ENCODE results near the gene DAAM2.

DAAM2 gene

DNA sequence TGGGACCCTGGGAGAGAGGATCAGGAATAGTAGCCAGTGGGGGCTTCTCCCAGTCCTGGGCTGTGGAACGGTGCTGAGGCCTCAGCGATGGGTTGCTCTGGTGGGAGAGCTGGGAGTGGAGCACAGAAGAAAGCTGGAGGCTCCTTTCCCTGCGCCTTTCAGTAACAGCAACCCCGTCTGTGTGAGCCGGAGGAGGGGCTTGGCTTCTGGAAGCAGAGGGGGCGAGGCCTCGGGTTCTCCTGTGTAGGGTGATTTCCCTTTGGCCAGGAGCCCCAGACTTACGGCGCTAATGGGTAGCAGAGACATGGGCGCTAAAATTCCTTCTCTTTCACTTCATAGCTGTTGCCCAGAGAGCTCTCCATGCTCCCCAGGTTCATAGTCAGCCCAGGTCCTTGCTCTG lies 55.0 kb downstream of the DAAM2 start:
- no peak for DNase-seq (ENCODE audit: low read depth in 3 of 3)

DNA sequence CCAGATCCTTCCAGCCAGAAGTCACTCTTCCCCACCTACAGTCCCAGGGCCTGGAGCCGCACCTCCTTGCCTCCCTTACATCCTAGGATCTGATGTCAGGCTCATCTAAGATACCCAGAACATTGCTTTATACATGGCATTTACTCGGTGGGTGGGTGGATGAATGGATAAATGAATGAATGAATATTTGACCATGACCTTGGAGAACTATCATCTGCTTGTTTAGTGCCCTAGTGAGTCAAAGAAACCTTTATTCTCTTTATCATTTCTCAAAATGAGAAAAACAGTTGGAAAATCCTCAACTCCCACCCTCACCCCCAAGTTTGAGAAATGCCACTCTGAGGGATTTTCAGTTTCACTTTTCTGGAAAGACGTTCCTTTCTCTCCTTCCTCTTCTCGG lies 56.0 kb downstream of the DAAM2 start:
- no peak for DNase-seq (ENCODE audit: low read depth in 3 of 3)

DNA sequence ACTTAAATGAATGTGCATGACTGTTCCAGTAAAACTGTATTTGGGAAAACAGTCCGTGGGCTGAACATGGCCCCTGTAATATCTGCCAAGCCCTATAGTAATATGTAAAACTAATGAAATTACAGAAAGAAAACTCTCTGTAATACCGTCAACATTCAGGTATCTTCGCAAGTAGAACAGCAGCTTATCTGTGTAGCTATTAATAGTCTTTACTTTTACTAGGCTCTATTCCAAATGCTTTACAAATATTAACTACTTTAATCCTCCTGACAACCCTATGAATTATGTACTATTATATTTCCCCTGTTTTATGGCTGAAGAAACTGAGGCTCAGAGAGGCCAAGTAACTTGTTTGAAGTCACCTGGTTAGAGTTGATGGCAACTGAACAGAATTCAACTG lies 57.1 kb downstream of the DAAM2 start:
- DNase-seq (ENCODE audit: low read depth in 3 of 3) = no peak

DNA sequence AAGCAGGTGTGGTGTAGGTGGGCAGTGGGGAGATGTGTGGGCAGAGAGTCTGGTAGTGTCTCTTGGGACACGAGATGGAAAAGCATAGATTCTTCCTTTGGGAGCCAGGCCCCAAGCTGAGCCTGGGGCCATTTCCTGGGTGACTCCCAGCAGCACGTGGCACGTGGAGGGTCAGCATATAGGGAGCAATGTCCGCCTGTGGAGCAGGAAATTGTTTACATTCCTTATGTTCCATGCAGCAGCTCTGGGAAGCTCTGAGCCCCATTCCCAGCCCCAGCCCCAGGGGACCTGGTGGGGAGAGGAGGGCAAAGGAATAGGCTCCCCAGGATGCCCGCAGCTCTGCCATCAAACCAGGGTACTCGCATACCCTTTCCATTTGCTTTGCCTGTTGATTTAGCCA lies 57.6 kb downstream of the DAAM2 start:
- no peak for DNase-seq (ENCODE audit: low read depth in 3 of 3)

DNA sequence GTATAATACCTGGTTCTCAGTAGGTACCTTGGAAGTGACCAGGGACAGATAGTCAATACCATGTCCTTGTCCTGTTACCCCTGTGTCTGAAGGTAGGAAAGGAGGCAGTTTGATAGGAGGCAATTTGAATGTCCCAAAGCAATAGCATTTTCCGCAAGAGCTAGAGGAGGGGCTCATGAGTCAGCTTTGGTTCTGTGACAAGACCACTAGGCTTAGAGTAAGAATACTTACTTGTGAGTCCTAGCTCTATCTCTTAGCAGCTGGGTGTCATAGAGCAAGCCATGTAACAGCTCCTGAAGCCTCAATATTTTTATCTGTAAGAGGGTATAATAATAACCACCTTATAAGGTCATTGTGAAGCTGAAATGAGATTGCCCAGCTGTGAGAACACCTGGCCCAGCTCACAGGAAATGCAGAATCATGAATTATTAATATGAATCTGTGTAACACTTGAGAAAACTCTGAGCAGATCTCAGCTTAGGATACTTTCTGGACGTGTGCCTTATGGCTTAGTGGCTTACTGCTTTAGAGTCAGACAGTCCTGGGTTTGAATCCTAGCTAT lies 58.6 kb downstream of the DAAM2 start:
- no peak for DNase-seq (ENCODE audit: low read depth in 3 of 3)

DNA sequence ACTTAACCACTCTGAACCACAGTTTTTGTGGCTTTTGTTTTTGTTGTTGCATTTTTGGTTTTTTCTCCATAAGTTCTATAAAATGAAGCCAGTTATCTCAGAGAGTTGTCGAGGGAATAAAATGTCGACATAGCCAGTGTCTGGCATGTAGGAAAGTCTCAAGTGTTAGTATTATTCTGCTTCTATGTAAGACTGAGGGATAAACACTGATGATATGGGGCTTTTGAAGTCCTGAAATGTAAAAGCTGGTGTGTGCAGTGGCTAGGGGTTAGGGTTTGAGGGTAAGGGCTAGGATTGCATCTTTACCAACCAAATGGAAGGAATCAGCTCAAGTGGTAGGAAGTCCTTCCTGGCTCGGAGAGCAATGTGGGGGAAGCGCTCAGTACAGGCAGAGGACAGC lies 59.2 kb downstream of the DAAM2 start:
- DNase-seq (ENCODE audit: low read depth in 3 of 3) = no peak

DNA sequence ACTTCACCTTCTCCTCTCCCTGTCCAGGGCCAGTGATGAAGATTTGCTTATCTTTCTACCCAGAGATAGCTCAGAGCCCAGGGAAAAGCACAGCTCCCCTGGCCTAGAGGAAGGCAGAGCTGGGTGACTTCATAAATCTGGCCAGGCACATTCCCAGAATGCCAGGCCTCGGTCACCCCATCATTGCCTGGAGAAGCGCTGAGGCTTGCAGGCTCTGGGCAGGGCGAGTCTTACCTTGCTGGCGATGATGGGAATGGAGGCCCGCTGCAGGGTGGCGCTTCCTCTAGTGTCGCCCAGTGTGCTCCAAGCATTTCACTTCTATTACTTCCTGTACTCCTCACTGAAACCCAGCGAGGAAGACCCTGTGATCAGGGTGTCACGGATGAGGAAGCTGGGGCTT lies 60.1 kb downstream of the DAAM2 start:
- no peak for DNase-seq (ENCODE audit: low read depth in 3 of 3)

DNA sequence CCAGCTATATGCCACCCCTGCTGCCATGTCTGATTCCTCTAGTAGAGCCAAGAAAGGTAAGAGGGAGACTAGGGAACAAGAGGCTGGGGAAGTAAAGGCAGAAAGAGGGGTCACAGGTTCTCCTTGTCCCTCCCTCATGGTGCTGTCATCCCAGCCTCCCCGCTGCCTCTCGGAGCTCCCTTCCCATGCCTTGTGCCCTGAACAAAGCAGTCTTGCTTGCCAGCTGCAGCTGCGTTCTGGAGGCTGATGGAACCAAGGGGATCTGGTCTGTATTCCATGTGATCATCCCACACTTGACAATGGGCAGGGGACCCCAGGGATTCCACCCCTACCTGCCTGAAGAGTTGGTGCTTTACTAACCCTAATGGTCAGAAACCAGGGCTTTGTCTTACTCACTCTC lies 61.4 kb downstream of the DAAM2 start:
- no peak for DNase-seq (ENCODE audit: low read depth in 3 of 3)

DNA sequence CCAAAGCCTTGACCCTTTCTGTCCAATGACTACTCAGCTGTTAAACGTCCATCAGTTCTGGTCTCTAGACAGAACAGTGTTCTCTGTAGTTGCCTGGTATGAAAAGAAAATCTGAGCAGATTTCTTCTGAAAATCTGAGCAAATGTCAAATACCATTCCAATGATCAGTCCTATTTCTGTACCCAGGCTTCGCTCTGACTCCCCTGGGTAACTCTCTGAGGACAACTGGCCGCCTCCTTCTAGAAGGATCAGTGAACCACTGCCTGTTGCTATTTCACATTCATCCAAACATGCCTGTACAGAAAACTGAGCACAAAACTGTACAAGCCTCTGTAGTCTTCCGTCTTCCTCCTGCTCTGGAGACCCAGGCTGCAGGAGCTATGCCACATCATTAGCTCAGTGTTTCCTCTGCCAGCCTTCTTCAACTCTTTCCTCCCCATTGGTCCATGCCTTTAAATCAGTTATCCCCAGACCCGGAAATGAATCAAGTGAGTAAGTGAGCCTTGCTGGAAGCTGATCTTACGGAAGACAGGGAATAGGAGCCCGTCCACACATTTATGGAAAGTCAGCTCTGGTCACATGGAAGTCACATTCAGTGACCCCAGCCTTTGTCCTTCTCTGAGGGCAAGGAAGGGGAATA lies 63.3 kb downstream of the DAAM2 start:
- no peak for DNase-seq (ENCODE audit: low read depth in 3 of 3)

DNA sequence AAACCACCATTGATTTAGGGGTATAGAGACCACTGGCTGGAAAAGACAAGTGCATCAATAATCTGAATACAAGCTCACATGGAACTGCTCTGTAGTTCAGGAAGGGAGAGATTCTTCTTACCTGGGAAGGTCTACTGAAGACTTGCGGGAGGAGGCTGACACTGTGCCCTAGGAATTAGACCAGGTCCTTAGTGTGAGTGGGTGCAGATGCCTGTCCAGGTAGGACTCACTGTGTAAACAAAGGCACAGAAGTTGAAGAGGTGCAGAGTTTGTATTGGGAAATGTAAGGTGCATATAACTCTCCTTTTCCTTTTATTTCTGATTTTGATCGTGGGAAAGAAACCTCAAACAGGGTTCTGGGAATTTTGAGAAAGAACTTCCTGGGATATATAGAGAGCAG lies 66.8 kb downstream of the DAAM2 start:
- DNase-seq (ENCODE audit: low read depth in 3 of 3) = no peak

DNA sequence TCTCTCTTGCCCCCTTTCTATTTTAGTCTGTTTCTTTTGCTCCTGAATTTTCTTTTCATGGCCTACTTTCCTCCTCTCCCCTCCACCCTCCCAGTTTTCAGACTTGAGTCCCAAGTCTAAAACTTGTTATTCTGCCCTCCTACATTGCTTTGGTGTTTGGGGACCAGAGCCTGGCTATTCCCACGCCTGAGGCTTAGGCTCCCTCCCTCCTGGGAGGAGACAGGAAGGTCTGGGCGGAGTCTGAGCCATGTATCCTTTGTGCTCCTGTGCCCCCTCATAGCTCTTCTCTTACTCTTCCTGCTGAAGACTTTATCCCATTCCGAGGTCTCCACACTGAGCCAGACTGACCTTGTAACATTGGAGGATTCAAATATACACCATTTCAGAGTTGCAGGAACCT lies 69.5 kb downstream of the DAAM2 start:
- DNase-seq (ENCODE audit: low read depth in 3 of 3) = no peak

DNA sequence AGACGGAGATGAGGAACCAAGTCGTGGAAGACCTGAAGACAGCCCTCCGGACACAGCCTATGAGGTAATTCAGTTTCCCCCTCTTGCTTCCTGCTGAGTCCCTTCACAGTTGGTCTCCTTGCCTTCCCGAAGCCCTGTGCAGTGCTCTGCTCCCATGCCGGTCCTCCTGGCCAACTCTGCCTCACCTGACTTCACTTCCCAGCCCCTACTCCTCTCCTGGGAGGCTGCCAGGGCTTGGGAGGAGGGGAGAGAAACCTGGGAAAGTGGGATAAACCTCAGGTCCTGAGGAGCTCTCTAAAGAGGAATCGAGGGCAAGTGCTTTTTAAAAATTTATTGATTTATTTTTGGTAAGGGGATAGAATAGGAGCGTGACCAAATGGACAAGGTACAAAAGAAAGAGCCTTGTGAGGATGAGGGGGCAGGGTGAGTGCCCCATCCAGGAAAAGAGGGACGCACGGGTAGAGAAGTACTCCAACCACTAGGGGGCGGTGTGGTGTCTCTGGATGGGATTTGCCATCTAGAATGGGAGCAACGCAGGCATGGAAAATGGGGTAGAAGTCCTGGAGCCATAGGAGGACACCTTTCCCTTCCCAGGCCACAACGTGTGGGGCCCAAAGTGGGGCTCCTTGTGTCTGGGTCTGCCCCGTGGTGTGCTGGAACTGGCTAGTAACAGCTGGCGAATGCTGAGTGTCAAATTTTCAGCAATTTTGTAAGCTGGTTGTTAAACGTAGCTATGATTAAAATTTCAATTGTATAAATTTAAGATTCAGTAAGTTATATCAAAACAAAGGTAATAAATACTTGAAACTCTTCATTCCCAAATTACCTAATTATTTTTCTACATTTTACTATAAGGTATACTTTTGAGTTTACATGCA lies 73.1 kb downstream of the DAAM2 start:
- DNase-seq (ENCODE audit: low read depth in 3 of 3) = peak; percentile 37 to 52 (median 38)

DNA sequence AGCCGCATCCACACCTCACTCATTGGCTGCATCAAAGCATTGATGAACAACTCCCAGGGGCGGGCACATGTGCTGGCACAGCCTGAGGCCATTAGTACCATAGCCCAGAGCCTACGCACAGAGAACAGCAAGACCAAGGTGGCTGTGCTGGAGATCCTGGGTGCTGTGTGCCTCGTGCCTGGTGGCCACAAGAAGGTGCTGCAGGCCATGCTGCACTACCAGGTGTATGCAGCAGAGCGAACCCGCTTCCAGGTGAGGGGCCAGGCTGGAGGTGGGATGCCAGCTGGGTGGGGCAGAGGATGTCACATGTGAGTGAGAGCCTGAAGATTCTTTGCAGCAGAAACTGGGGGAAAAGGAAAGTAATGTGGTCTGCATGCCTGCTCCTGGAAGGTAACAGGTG lies 75.4 kb downstream of the DAAM2 start:
- no peak for DNase-seq (ENCODE audit: low read depth in 3 of 3)

DNA sequence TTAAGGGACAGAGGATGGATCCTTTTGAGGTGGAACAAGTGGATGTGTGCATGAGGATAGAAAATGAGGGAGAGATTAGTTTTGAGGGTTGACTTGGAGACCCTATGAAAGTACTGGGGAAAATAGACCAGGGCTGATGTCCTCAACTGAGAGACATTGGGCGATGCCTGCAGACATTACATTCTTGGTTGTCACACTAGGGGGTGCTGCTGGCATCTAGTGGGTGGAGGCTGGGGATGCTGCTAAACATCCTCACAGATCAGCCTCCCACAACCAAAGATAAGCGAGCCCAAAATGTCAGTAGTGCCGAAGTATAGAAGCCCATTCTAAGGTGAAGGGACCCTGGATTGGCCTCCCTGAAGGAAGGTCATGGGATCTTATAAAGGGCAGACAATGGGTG lies 78.8 kb downstream of the DAAM2 start:
- DNase-seq (ENCODE audit: low read depth in 3 of 3) = no peak

DNA sequence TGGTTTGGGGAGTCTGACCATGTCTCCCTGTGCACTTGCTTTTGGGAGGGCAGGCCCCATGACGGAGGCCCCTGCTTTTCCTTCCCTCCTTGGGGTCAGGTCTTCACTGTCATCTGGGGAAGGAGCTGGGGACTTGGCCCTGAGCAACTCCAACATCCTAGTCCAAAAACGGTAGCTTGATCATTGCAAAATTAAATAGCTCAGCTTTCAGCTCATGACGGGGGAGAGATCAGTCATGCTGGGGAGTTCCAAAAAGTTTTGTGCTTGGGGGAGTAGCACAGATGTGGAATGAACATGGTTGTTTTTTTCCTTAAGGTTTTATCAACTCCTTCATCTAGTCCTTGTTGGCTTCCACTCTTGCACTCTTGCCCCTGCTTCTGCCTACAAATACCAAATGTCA lies 81.3 kb downstream of the DAAM2 start:
- no peak for DNase-seq (ENCODE audit: low read depth in 3 of 3)

DNA sequence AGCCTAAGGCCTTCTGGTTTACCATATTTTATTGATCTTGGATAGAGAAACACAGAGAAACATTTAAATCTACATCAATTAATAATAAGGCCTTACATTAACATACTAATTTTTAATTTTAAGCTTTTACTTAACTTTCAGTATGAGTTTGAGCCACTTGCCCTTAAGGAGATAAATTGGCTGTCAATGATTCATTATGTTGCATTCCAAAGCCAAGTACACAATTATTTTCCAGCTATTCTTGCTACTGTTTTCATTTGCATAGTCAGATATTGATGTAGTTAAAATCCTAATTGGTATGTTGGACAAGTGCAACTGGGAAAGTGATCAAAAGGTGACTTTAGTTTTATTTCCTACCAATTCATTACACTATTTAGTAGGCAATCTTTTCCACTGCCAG lies 83.9 kb downstream of the DAAM2 start:
- DNase-seq (ENCODE audit: low read depth in 3 of 3) = no peak

DNA sequence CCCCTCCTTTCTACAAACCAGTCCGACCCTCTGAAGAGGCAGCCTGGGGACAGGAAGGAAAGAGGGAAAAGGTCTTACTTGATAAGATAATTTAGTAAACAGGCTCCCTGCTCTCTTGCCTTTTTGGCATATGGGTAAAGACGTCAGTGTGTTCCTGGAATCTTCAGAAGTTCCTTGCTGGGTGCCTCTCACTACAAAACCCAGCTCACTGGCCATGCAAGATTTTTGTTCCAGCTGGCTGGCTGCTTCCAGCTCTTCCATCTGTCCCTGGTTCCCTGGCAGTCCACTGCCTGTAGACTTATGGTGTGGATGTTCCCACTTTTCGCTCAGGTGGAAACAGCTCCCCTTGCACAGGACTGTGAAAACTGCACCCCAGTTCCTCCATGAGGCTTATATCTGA lies 84.7 kb downstream of the DAAM2 start:
- DNase-seq (ENCODE audit: low read depth in 3 of 3) = no peak

DNA sequence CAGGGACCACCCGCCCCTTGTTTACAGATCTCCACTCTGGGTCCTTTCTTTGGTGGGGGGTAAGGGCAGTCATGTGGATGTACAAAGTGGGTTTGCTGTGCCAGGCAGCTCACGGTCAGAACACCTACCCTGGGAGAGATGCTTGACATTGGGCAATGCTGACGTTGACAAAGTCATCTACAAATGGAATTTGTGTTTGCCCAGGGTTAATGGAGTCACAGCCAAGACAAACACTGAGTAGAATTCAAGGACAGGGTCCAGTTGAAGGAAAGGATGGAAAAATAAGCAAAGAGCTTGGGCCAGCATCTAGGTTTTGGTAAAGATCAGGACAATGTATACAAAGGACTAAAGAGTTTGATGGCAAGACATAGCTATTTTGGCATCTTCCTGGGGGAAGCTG lies 87.4 kb downstream of the DAAM2 start:
- DNase-seq (ENCODE audit: low read depth in 3 of 3) = no peak

DNA sequence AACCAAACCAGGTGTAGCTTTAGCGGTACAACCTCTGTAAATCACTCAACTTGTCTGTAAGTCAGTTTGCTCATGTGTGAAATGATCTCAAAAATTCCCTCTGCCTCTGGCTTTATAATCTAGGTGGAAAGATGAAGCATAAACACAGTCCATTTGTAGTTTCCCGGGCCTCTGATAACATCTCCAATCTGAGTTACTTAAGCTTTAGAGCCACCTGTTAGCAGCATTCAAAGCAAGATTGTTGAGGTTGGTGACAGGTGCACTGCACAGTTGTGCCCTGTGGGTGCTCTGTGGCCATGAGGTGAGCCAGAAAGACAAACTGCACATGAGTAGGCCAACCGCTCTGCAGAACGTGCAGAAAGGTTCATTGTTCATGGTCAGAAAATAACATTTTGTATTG lies 88.4 kb downstream of the DAAM2 start:
- no peak for DNase-seq (ENCODE audit: low read depth in 3 of 3)

DNA sequence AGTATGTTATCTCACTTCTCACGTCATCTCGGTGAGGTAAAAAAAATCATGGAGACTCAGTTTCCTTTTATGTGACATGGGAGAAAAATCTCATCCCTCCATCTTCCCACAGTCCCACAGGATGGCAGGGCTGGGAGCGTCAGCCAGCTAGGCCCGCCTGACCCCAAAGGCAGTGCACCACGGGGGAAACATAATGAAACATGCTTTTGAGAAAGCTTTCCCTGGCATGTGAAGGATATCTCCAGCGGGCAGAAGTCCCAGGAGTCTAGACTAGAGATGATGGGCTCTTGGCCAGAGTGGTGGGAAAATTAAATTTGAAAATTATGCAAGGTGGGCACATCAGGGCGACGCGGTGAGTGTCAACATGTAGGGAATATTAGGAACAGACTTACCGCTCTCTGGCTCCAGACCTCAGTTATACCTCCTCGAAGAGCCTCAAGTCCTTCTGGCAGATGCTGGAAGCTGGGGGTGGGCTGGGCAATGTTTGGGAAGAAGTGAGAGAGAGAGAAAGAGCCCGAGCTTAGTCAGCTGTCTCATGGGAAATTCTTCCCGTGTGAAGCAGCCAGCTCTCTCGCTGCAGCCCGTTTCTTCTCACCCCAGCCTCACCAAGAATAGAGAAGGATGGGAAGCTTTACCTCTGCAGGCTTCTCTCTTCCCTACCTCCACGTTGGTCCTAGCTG lies 89.8 kb downstream of the DAAM2 start:
- no peak for DNase-seq (ENCODE audit: low read depth in 3 of 3)

DNA sequence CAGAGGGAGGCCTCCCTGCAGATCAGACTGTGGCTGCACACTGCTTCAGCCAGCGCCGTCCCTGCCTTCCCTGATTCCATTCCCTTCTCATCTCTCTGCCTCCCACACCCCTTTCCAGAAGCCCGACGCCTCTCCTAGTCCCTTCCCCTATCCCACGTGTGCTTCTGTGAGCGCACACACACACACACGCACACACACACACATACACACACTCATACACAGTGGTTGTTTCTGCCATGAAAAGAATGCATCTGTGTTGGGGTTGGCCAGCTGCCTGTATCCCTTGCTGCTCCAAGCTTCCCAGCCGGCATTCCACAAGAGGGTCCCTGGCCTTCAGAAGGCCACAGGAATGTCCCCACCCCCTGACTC lies 90.3 kb downstream of the DAAM2 start:
- no peak for DNase-seq (ENCODE audit: low read depth in 3 of 3)

DNA sequence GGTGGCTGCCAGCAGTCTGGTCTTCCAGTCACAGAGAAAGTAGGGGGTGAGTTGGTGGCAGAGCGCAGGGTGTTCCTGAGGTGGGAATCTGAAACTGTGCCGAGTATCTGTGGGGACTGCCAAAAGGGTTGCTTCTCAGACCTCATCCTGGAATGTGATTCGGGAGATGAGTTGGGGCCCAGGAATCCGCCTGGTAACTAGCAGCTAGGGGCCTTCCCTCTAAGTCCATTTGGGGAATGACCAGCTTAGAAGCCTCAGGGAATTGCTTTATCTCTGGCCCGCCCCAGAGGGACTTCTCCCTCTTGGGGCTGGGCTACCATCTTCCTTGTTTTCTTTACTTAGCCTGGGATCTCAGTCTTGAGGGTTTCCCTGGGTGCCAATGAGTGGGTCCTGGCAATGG lies 92.5 kb downstream of the DAAM2 start:
- no peak for DNase-seq (ENCODE audit: low read depth in 3 of 3)

DNA sequence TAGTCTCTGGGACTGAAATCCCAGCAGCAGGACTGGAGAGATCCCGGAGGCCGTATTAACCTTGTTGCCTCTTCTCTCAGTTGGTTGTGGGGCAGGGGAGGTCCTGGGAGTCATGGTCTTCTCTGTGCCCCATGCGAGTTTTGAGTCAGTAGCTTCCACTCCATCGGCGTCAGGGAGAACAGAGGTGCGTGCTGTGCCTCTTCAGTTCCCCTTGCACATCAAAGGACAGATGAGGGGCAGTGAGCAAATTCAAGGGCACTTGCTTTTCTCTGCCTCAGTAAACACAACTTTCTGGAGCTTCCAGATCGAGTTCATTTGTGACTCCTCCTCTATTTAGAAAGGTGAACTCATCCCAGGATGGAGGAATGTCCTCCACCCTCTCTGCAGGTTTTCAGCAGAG lies 93.5 kb downstream of the DAAM2 start:
- DNase-seq (ENCODE audit: low read depth in 3 of 3) = no peak
